Spleen (tissue), 11 donors: ENCODE measurements around the gene CYP2J2. TPM values are rescaled to one million over a fixed set of nuclear protein-coding genes. Genes with fewer than 3 reads are reported as not detected.

Experiments used
- DNase-seq: peaks from one replicate; pipeline ENCODE4 v3.0.0-alpha.2; 2020
- H3K27ac ChIP-seq, 8 donors: fragments of 200-600 bp; sonication (generic) in 7 of 8; 1 replicate in 4 of 8; 2 replicates in 4 of 8; pipeline versions ENCODE4 v1.5.0 to v1.8.0; 2016 to 2021; ENCODE audit warnings: inconsistent platforms in 4 of 8, mild to moderate bottlenecking in 4 of 8, moderate library complexity in 1 of 8
- H3K27me3 ChIP-seq, 7 donors: fragments of 200-600 bp; sonication (generic) in 6 of 7; replicated peaks in 1 of 7; 1 replicate in 4 of 7; 2 replicates in 3 of 7; pipeline versions ENCODE4 v1.5.0 to v1.8.0; 2016 to 2021; ENCODE audit warnings: inconsistent platforms in 3 of 7, mild to moderate bottlenecking in 1 of 7
- H3K36me3 ChIP-seq, 6 donors: fragments of 200-600 bp; sonication (generic) in 5 of 6; 1 replicate in 4 of 6; 2 replicates in 2 of 6; pipeline versions ENCODE4 v1.5.0 to v1.8.0; 2016 to 2021; ENCODE audit warnings: inconsistent platforms in 2 of 6
- H3K4me1 ChIP-seq, 6 donors: fragments of 200-600 bp; sonication (generic) in 5 of 6; 1 replicate in 3 of 6; 2 replicates in 3 of 6; pipeline versions ENCODE4 v1.5.0 to v1.8.0; 2016 to 2021; ENCODE audit warnings: inconsistent platforms in 3 of 6
- H3K4me3 ChIP-seq, 8 donors: fragments of 200-600 bp; sonication (generic) in 7 of 8; 1 replicate in 4 of 8; 2 replicates in 4 of 8; pipeline versions ENCODE4 v1.5.0 to v1.8.0; 2016 to 2021; ENCODE audit warnings: inconsistent platforms in 4 of 8, mild to moderate bottlenecking in 4 of 8, moderate library complexity in 2 of 8
- H3K9me3 ChIP-seq, 8 donors: fragments of 200-600 bp; sonication (generic) in 7 of 8; 1 replicate in 4 of 8; 2 replicates in 4 of 8; pipeline versions ENCODE4 v1.5.0 to v1.8.0; 2016 to 2021; ENCODE audit warnings: inconsistent platforms in 4 of 8
- CTCF ChIP-seq, 11 experiments: fragments of 200-600 bp in 7 of 11; fragments of 450-650 bp in 4 of 11; sonication (generic) in 4 of 11; IDR thresholded peaks in 8 of 11; conservative IDR thresholded peaks in 3 of 11; 1 replicate in 7 of 11; 2 replicates in 4 of 11; pipeline versions ENCODE4 v1.4.0 to v1.8.0; 2016 to 2021; ENCODE audit warnings: antibody characterized with exemption in 11 of 11, inconsistent platforms in 4 of 11, mild to moderate bottlenecking in 1 of 11
- POLR2A ChIP-seq, 3 donors: fragments of 450-650 bp; IDR thresholded peaks; one replicate each; pipeline ENCODE4 v1.5.1; 2017; ENCODE audit warnings: antibody characterized with exemption in 3 of 3, mild to moderate bottlenecking in 1 of 3
- POLR2AphosphoS5 ChIP-seq, 3 donors: sonication (generic); formaldehyde crosslinking; IDR thresholded peaks; one replicate each; pipeline ENCODE4 v1.5.1; 2017; ENCODE audit warnings: antibody characterized with exemption in 3 of 3
- WGBS, 5 donors: extraction: QIAGEN DNeasy Blood & Tissue Kit in 3 of 5; methylation state at CpG; one replicate each; pipeline versions ENCODE4 v1.1.5 to v1.1.7; 2013 to 2018; 5-methylcytosine and 5-hydroxymethylcytosine counted together
- intact Hi-C: fragments of 100-400 bp; cut with DNase I; formaldehyde crosslinking; loops from one replicate; pipeline ENCODE4 v1.15.0; 2023; ENCODE audit warnings: low total_unique reads
- polyA plus RNA-seq, 3 donors: library from polyadenylated mRNA; stranded (reverse); fragments of 200-250 nt; gene quantifications; one replicate each; pipeline ENCODE4 v1.2.1, GENCODE V29; 2013
- total RNA-seq, 7 donors: library from RNA; depleted of rRNA in 3 of 7; stranded (reverse); fragments of >200 nt in 3 of 7; fragmentation: NEBNext Ultra II Directional in 4 of 7; extraction: Animal tissue kit (Norgen Biotek cat#: 25700) in 4 of 7; gene quantifications; one replicate each; pipeline versions ENCODE4 v1.1.0 to v1.2.1, GENCODE V29; 2016 to 2021
- donor health status: healthy with polysubstance abuse.
- donor health status: DM: no; HTN: no; CAD: no; lungs with moderate emphysema.
- donor health status: DM: no; HTN: no; CAD: no.
- donor health status: Bipolar disorder and iron deficiency.
- donor health status: healthy.
- donor health status: DM: no; HTN: no; CAD: no.
- donor health status: DM: yes; HTN: yes; CAD: no.

CYP2J2 gene
- total and polyA plus RNA-seq, 10 donors: 0.10 to 0.85 (median 0.32) TPM; not detected in 1

- WGBS, 5 donors: 38 to 77% (median 53%) methylated on average over 1 of the region's 1 CpG
Measured at GRCh38 chr1:59901770-59902388, 24.7 kb downstream of the CYP2J2 start.

GRCh38 chr1:59900640-59901039 is 25.9 kb downstream of the CYP2J2 start:
- DNase-seq: no peak

More at GRCh38 chr1:59901770-59902388, 24.7 kb downstream of the CYP2J2 start:
- H3K27me3 ChIP-seq: no peaks in the 10 kb centered on the region
- H3K9me3 ChIP-seq: no peaks in the 10 kb centered on the region
- no peak overlapping the region for H3K4me3 ChIP-seq
- intact Hi-C loops: no loop called here
- H3K27ac ChIP-seq: no peak overlapping the region
- DNase-seq: no peak
- TF ChIP-seq CTCF (IDR thresholded peaks at IDR 0.05 in 8 of 11, conservative IDR thresholded peaks at IDR 0.05 in 3 of 11): no peak
- TF ChIP-seq POLR2A (IDR thresholded peaks at IDR 0.05): no peak
- TF ChIP-seq POLR2AphosphoS5 (IDR thresholded peaks at IDR 0.05): no peak
- no peaks in the 10 kb centered on the region for H3K36me3 ChIP-seq
- H3K4me1 ChIP-seq: no peaks in the 10 kb centered on the region

GRCh38 chr1:59898927-59899326 is 27.6 kb downstream of the CYP2J2 start:
- Histone ChIP-seq H3K9me3 (no peaks in the 10 kb centered on the region), H3K36me3 (no peaks in the 10 kb centered on the region), H3K4me1 (no peaks in the 10 kb centered on the region), H3K4me3 (no peak overlapping the region), H3K27me3 (no peaks in the 10 kb centered on the region), H3K27ac (no peak overlapping the region)
- no peak for DNase-seq
- 71 to 83% (median 77%) methylated on average over 3 of the region's 3 CpGs for WGBS, 5 donors
- intact Hi-C loops: no loop called here
- TF ChIP-seq POLR2A (IDR thresholded peaks at IDR 0.05) (no peak), CTCF (IDR thresholded peaks at IDR 0.05 in 8 of 11, conservative IDR thresholded peaks at IDR 0.05 in 3 of 11) (no peak), POLR2AphosphoS5 (IDR thresholded peaks at IDR 0.05) (no peak)

More at GRCh38 chr1:59900640-59901039, 25.9 kb downstream of the CYP2J2 start:
- TF ChIP-seq POLR2AphosphoS5 (IDR thresholded peaks at IDR 0.05): no peak
- TF ChIP-seq CTCF (IDR thresholded peaks at IDR 0.05 in 8 of 11, conservative IDR thresholded peaks at IDR 0.05 in 3 of 11): no peak
- TF ChIP-seq POLR2A (IDR thresholded peaks at IDR 0.05): no peak
- H3K4me3 ChIP-seq: no peak overlapping the region
- intact Hi-C loops: no loop called here
- no peaks in the 10 kb centered on the region for H3K27me3 ChIP-seq
- no peak overlapping the region for H3K27ac ChIP-seq
- WGBS, 5 donors: 78 to 97% (median 89%) methylated on average over 2 of the region's 2 CpGs
- no peaks in the 10 kb centered on the region for H3K9me3 ChIP-seq
- H3K36me3 ChIP-seq: no peaks in the 10 kb centered on the region
- no peaks in the 10 kb centered on the region for H3K4me1 ChIP-seq

- no peak overlapping the region for H3K27ac ChIP-seq
- no peak for DNase-seq
- intact Hi-C loops: no loop called here
- no peaks in the 10 kb centered on the region for H3K36me3 ChIP-seq
- H3K4me1 ChIP-seq: no peaks in the 10 kb centered on the region
- no peaks in the 10 kb centered on the region for H3K27me3 ChIP-seq
- TF ChIP-seq CTCF (IDR thresholded peaks at IDR 0.05 in 8 of 11, conservative IDR thresholded peaks at IDR 0.05 in 3 of 11) (no peak), POLR2A (IDR thresholded peaks at IDR 0.05) (no peak), POLR2AphosphoS5 (IDR thresholded peaks at IDR 0.05) (no peak)
- H3K9me3 ChIP-seq: no peaks in the 10 kb centered on the region
- 77 to 93% (median 87%) methylated on average over 2 of the region's 2 CpGs for WGBS, 5 donors
- no peak overlapping the region for H3K4me3 ChIP-seq
Measured at GRCh38 chr1:59897165-59897564, 29.4 kb downstream of the CYP2J2 start.
